ENCODE data around the gene MXD3. TPM values are rescaled to one million over a fixed set of nuclear protein-coding genes. Genes with fewer than 3 reads are reported as not detected.
"Not testable (repeated sequence)": the region's sequence is repeated elsewhere in the genome, so short reads cannot be mapped to it uniquely, and the experiment has no call there.

MXD3 gene
- total RNA-seq, 3 donors from 2014 or later, result 4.2 to 10.5 (median 9.4) TPM

- no peaks in the 10 kb centered on the region for H3K27me3 ChIP-seq
- TF ChIP-seq POLR2A (IDR thresholded peaks at IDR 0.05) (no peak), CTCF (IDR thresholded peaks at IDR 0.05) (no peak), POLR2AphosphoS5 (IDR thresholded peaks at IDR 0.05) (no peak)
- H3K9me3 ChIP-seq, result no peaks in the 10 kb centered on the region
- H3K36me3 ChIP-seq, result no peaks in the 10 kb centered on the region
- no peak for DNase-seq (ENCODE audit: low spot score in 2 of 2)
- H3K27ac ChIP-seq, result no peak overlapping the region
- intact Hi-C loops (cut with DNase I; ENCODE audit: low total_unique reads), result no loop called here
- H3K4me3 ChIP-seq, result no peak overlapping the region
- H3K4me1 ChIP-seq, result peaks cover 0 to under 1% of the 10 kb centered on the region in 2 donors
These were observed 32.1 kb upstream of the MXD3 start for GRCh38 chr5:177343777-177344176.

GRCh38 chr5:177343000-177343399, 31.3 kb upstream of the MXD3 start:
- H3K4me3 ChIP-seq; H3K36me3 ChIP-seq; intact Hi-C loops (cut with DNase I; ENCODE audit: low total_unique reads); H3K4me1 ChIP-seq; H3K9me3 ChIP-seq; H3K27me3 ChIP-seq; H3K27ac ChIP-seq; DNase-seq (ENCODE audit: low spot score in 2 of 2): not testable (repeated sequence)

DNA sequence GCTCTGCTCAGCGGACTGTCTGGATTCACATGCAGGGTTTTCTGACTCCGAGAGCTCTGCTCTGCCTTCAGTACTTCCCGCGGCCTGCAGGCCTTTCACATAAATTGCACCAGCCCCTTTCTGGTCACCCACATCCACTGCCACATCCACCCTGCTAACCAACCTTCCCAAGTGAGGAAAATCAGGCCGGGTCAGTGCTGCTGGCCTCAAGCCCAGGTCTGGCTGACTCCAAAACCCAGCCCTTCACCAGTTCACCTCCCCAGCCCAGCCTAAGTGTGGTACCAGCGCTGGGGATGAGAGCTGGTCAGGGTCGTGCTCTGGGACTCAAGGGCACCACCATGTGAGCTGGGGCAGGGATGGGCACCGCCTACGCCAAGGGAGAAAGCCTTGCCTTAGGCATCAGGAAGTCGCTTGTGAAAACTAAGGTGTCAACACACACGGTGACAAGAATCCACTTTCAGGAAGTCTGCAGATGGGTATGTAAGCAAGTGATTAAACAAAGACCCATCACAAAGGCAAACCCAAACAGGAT, 27.5 kb upstream of the MXD3 start:
- Histone ChIP-seq H3K27ac (peak overlapping the region in 1 of 2 donors; percentile 68), H3K36me3 (peaks cover 14% of the 10 kb centered on the region), H3K9me3 (no peaks in the 10 kb centered on the region), H3K4me3 (no peak overlapping the region), H3K27me3 (no peaks in the 10 kb centered on the region), H3K4me1 (peaks cover 0 to 9% of the 10 kb centered on the region in 2 donors)
- intact Hi-C loops (cut with DNase I; ENCODE audit: low total_unique reads), result loop anchor here (1.0 kb wide), 1 partner anchor 24 kb away; no protein-coding TSS in a partner anchor
- TF ChIP-seq POLR2AphosphoS5 (IDR thresholded peaks at IDR 0.05) (no peak), CTCF (IDR thresholded peaks at IDR 0.05) (no peak), POLR2A (IDR thresholded peaks at IDR 0.05) (no peak)
- DNase-seq (ENCODE audit: low spot score in 2 of 2), result no peak

DNA sequence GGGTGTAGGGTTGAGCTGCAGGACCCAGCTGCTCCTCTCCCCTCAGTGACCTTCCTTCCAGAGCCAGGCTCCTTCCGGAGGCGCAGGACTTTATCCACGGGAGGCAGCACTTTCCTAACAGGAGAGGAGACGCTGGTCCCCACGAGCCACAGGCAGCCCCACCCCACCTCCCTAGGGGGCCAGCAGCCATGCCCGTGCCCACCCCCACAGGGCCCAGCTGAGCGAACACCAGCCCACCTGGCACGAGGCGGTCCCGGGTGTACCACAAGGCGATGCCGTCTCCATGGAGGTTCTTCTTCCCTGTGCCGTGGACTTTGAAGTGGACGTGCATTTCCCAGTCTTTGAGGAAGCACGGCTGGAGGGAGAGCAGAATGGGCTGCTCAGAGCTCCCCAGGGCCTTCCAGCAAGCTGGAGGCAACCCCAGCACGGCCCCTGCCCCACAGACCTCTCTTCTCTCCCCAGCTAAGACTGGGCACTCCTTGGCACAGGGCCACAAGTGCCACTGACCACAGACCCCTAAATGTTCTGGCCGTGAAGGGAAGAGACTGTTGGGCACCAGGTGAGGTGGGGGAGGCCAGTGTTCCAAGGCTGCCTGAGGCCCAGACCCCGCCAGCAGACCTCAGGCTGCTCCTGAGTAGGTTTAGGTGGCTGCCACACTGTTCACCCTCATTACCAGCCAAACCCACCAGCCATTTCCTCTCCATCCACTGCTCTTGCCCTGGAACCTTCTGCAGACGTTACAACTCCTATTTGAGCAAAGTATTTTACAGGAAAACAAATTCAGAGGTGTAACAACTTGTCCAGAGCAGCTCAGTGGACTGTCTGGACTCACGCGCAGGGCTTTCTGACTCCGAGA, 26.8 kb upstream of the MXD3 start:
- Histone ChIP-seq H3K27ac (peak overlapping the region in 1 of 2 donors; percentile 68), H3K9me3 (no peaks in the 10 kb centered on the region), H3K4me3 (no peak overlapping the region), H3K36me3 (peaks cover 20% of the 10 kb centered on the region), H3K4me1 (peaks cover 0 to 9% of the 10 kb centered on the region in 2 donors), H3K27me3 (no peaks in the 10 kb centered on the region)
- intact Hi-C loops (cut with DNase I; ENCODE audit: low total_unique reads), result loop anchor here (1.0 kb wide), 1 partner anchor 25 kb away; no protein-coding TSS in a partner anchor
- DNase-seq (ENCODE audit: low spot score in 2 of 2), result no peak
- TF ChIP-seq POLR2AphosphoS5 (IDR thresholded peaks at IDR 0.05), result no peak
- no peak for TF ChIP-seq POLR2A (IDR thresholded peaks at IDR 0.05)
- TF ChIP-seq CTCF (IDR thresholded peaks at IDR 0.05), result no peak

GRCh38 chr5:177336603-177337494, 25.2 kb upstream of the MXD3 start:
- peaks cover 20% of the 10 kb centered on the region for H3K36me3 ChIP-seq
- H3K4me3 ChIP-seq, result no peak overlapping the region
- no peaks in the 10 kb centered on the region for H3K9me3 ChIP-seq
- DNase-seq (ENCODE audit: low spot score in 2 of 2), result peak in 1 of 2 donors; percentile 45
- peak overlapping the region; percentile 57 to 75 for H3K27ac ChIP-seq
- peaks cover 0 to 9% of the 10 kb centered on the region in 2 donors for H3K4me1 ChIP-seq
- no peak for TF ChIP-seq POLR2A (IDR thresholded peaks at IDR 0.05)
- TF ChIP-seq CTCF (IDR thresholded peaks at IDR 0.05), result no peak
- TF ChIP-seq POLR2AphosphoS5 (IDR thresholded peaks at IDR 0.05), result no peak
- no peaks in the 10 kb centered on the region for H3K27me3 ChIP-seq
- intact Hi-C loops (cut with DNase I; ENCODE audit: low total_unique reads), result no loop called here

Measured in breast epithelium (tissue), 4 donors.